ENCODE results near the gene DNAH7.

DNAH7 gene

DNA sequence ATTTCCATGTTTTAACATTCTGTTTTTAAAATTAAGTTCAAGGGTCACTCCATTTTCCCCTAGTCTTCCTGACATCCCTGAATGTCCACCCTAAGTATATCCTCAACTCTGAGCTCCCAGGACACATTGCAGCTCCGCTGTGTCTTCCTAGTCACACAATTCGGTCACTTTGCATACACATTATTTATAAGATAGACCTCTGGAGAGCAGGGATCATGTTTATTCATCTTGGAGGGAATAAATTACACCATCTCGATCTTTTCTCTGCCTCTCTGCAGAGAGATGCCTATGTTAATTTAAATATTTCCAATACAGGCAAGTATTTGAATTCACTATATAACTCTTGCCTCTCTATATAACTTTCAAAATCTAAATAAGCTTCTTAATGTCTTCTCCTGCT is 245.4 kb downstream of the DNAH7 start:
- Histone ChIP-seq H3K27ac (no peak overlapping the region), H3K27me3 (replicated peaks) (no peaks in the 10 kb centered on the region), H3K36me3 (replicated peaks) (no peaks in the 10 kb centered on the region), H3K4me3 (ENCODE audit: low read depth, low read length) (no peak overlapping the region)
- no peak for DNase-seq
- in situ Hi-C loops (cut with HindIII; ENCODE audit: low pct_ligation_motif_present, low sequenced_read_pairs) = no loop called here
- TF ChIP-seq, protein P1, sequence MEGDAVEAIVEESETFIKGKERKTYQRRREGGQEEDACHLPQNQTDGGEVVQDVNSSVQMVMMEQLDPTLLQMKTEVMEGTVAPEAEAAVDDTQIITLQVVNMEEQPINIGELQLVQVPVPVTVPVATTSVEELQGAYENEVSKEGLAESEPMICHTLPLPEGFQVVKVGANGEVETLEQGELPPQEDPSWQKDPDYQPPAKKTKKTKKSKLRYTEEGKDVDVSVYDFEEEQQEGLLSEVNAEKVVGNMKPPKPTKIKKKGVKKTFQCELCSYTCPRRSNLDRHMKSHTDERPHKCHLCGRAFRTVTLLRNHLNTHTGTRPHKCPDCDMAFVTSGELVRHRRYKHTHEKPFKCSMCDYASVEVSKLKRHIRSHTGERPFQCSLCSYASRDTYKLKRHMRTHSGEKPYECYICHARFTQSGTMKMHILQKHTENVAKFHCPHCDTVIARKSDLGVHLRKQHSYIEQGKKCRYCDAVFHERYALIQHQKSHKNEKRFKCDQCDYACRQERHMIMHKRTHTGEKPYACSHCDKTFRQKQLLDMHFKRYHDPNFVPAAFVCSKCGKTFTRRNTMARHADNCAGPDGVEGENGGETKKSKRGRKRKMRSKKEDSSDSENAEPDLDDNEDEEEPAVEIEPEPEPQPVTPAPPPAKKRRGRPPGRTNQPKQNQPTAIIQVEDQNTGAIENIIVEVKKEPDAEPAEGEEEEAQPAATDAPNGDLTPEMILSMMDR (IDR thresholded peaks at IDR 0.05; ENCODE audit: low read depth, low read length, missing control alignments) = no peak

DNA sequence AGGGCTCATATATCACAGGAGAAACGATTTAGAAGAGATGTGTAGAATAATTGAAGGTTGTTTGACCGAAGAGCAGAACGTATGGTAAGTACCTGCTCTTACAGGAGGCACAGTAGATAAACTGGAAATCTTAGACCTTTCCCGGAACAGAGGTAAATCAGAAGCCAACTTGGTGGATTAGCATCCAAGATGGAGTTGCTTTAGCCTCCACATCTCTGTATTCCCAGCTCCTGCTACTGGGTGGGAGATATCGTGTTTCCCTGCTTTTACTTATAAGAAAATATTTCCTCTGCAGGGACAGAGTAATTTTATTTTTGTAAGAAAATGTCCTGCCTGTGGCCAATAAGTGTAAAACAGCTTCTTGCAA is 247.1 kb downstream of the DNAH7 start:
- Histone ChIP-seq H3K27ac (no peak overlapping the region), H3K36me3 (replicated peaks) (no peaks in the 10 kb centered on the region), H3K27me3 (replicated peaks) (no peaks in the 10 kb centered on the region), H3K4me3 (ENCODE audit: low read depth, low read length) (no peak overlapping the region)
- TF ChIP-seq, protein P1 (IDR thresholded peaks at IDR 0.05; ENCODE audit: low read depth, low read length, missing control alignments) = no peak
- no peak for DNase-seq
- in situ Hi-C loops (cut with HindIII; ENCODE audit: low pct_ligation_motif_present, low sequenced_read_pairs) = no loop called here

DNA sequence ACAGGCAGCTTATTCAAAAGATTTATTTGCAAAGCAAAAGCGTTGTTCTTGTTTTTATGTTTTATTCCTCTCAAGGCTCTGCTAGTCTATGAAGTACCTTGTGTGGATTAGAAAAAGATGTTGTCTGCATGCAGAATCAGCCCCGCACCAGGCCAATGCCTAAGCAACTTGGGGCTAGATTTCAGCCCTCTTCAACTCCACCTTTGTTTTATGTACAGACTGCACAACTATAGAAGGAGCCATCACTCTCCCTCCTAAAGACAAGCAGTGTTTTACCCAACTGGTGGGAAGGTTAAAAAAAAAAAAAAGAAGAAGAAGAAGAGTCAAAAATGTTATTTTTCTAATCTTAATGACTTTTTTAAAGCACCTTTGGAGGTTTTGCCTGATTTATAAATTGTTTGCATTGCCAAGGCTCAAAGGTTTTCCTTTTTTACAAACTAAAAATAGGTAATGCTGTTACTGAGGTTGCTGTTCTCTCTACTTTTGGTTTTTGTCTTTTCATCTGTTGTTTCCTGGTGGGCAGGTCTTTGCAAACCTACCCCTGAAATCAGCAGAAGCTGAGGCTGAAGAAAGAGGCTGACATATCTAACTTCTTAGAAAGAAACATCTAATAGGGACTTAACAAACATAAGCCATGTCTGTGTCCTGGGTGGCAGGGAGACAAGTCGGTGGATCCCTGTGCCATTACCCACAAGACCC is 247.6 kb downstream of the DNAH7 start:
- no peaks in the 10 kb centered on the region for H3K27me3 ChIP-seq (replicated peaks)

DNA sequence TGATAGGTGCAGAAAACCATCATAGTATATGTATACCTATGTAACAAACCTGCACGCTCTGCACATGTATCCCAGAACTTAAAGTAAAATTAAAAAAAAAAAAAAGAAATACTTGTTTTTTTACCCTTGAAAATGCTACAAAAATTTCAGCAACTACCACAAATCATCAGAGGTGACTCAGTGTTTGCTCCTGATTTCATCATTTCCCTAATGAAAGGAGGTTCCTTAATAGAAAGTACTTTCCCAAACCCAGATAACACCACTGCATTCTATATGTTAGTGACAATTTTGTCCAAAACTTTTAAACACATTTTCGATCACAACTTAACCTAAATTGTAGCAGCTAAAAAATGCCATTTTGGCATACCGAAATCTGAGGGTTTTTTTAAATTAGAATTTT is 248.3 kb downstream of the DNAH7 start:
- no peak for DNase-seq
- in situ Hi-C loops (cut with HindIII; ENCODE audit: low pct_ligation_motif_present, low sequenced_read_pairs) = no loop called here
- no peaks in the 10 kb centered on the region for H3K36me3 ChIP-seq (replicated peaks)
- no peak overlapping the region for H3K4me3 ChIP-seq (ENCODE audit: low read depth, low read length)
- H3K27me3 ChIP-seq (replicated peaks) = no peaks in the 10 kb centered on the region
- H3K27ac ChIP-seq = peak overlapping the region; percentile 17
- TF ChIP-seq, protein P1 (IDR thresholded peaks at IDR 0.05; ENCODE audit: low read depth, low read length, missing control alignments) = no peak

More for the DNA sequence above, 247.6 kb downstream of the DNAH7 start:
- TF ChIP-seq, protein P1 (IDR thresholded peaks at IDR 0.05; ENCODE audit: low read depth, low read length, missing control alignments) = no peak
- no peak for DNase-seq
- Histone ChIP-seq H3K4me3 (ENCODE audit: low read depth, low read length) (no peak overlapping the region), H3K36me3 (replicated peaks) (no peaks in the 10 kb centered on the region), H3K27ac (peak overlapping the region; percentile 17)
- in situ Hi-C loops (cut with HindIII; ENCODE audit: low pct_ligation_motif_present, low sequenced_read_pairs) = no loop called here

DNA sequence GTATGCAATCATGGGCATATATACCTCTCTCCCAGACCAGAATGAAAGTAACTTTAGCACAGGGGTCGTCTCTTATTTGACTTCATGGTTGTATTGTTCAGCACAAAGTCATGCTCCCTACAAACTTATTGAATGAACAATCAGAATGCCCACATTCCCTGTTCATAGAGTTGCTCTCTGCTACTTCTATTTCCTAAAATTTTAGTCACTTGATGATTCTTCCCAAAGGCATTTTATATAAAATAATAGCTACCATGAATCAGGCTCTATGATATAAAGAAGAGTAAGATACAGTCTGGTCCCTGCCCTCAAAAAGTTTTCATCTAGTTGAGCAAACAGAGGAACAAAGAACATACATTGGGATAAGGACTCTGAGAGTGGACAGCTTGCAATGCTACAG is 249.4 kb downstream of the DNAH7 start:
- Histone ChIP-seq H3K27ac (peak overlapping the region; percentile 10), H3K4me3 (ENCODE audit: low read depth, low read length) (no peak overlapping the region), H3K36me3 (replicated peaks) (no peaks in the 10 kb centered on the region), H3K27me3 (replicated peaks) (no peaks in the 10 kb centered on the region)
- in situ Hi-C loops (cut with HindIII; ENCODE audit: low pct_ligation_motif_present, low sequenced_read_pairs) = no loop called here
- no peak for DNase-seq
- TF ChIP-seq, protein P1 (IDR thresholded peaks at IDR 0.05; ENCODE audit: low read depth, low read length, missing control alignments) = no peak

DNA sequence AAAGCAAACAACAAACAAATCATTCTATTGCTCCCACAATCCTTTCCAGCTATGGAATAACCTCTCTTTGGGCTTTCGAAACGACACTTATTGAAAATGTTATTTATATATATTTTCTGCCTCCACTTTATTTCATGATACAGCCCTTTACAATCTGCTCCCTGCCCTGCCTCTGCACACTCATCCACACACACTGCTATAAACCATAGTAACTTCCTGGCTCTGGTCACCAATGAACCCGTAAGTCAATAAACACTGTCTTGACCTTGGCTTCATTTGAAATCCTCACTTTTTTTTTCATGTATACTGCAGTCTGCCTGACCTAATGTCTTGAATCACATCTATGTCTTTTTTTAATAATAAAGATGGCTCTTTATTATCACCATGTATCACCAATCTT is 250.1 kb downstream of the DNAH7 start:
- Histone ChIP-seq H3K36me3 (replicated peaks) (no peaks in the 10 kb centered on the region), H3K27ac (no peak overlapping the region), H3K27me3 (replicated peaks) (no peaks in the 10 kb centered on the region), H3K4me3 (ENCODE audit: low read depth, low read length) (no peak overlapping the region)
- DNase-seq = peak; percentile 40
- in situ Hi-C loops (cut with HindIII; ENCODE audit: low pct_ligation_motif_present, low sequenced_read_pairs) = no loop called here
- TF ChIP-seq, protein P1 (IDR thresholded peaks at IDR 0.05; ENCODE audit: low read depth, low read length, missing control alignments) = no peak

Measured in brain microvascular endothelial cell (primary cell).